ENCODE results near the gene SLC15A1. TPM values are rescaled to one million over a fixed set of nuclear protein-coding genes. Genes with fewer than 3 reads are reported as not detected.

Gene SLC15A1
- total RNA-seq, 4 donors from 2014 or later, result 0.57 TPM; not detected in 3

- H3K4me1 ChIP-seq, result no peaks in the 10 kb centered on the region
- no peaks in the 10 kb centered on the region for H3K9me3 ChIP-seq
- 63% methylated on average over 3 of the region's 7 CpGs; no CpG with 5 or more reads in 1 of the 2 donors for WGBS, 2 donors (ENCODE audit: low coverage in 1 of 2)
- no peak overlapping the region for H3K4me3 ChIP-seq
- no peak for ATAC-seq
- H3K36me3 ChIP-seq, result no peaks in the 10 kb centered on the region
- TF ChIP-seq POLR2A (IDR thresholded peaks at IDR 0.05) (no peak), EP300 (IDR thresholded peaks at IDR 0.05) (no peak), POLR2AphosphoS5 (IDR thresholded peaks at IDR 0.05) (no peak), CTCF (IDR thresholded peaks at IDR 0.05) (no peak)
- peaks cover 9% of the 10 kb centered on the region for H3K27me3 ChIP-seq
- no peak overlapping the region for H3K27ac ChIP-seq
Observed at GRCh38 chr13:98781905-98782304, 29.4 kb upstream of the SLC15A1 start.

GRCh38 chr13:98781470-98781869, 29.0 kb upstream of the SLC15A1 start:
- TF ChIP-seq EP300 (IDR thresholded peaks at IDR 0.05) (no peak), POLR2A (IDR thresholded peaks at IDR 0.05) (no peak), POLR2AphosphoS5 (IDR thresholded peaks at IDR 0.05) (no peak), CTCF (IDR thresholded peaks at IDR 0.05) (no peak)

GRCh38 chr13:98781045-98781444, 28.6 kb upstream of the SLC15A1 start:
- TF ChIP-seq POLR2AphosphoS5 (IDR thresholded peaks at IDR 0.05) (no peak), CTCF (IDR thresholded peaks at IDR 0.05) (no peak), POLR2A (IDR thresholded peaks at IDR 0.05) (no peak), EP300 (IDR thresholded peaks at IDR 0.05) (no peak)
- Histone ChIP-seq H3K36me3 (no peaks in the 10 kb centered on the region), H3K4me3 (no peak overlapping the region), H3K4me1 (no peaks in the 10 kb centered on the region), H3K27me3 (peaks cover 9% of the 10 kb centered on the region), H3K27ac (no peak overlapping the region), H3K9me3 (no peaks in the 10 kb centered on the region)
- WGBS, 2 donors (ENCODE audit: low coverage in 1 of 2), result 64 to 76% methylated on average over 8 of the region's 11 CpGs
- no peak for ATAC-seq

More at GRCh38 chr13:98781470-98781869, 29.0 kb upstream of the SLC15A1 start:
- Histone ChIP-seq H3K9me3 (no peaks in the 10 kb centered on the region), H3K4me1 (no peaks in the 10 kb centered on the region), H3K27me3 (peaks cover 9% of the 10 kb centered on the region), H3K4me3 (no peak overlapping the region), H3K36me3 (no peaks in the 10 kb centered on the region), H3K27ac (no peak overlapping the region)
- WGBS, 2 donors (ENCODE audit: low coverage in 1 of 2), result 74 to 88% methylated on average over 5 to 9 of the region's 11 CpGs
- ATAC-seq, result no peak

- 53% methylated on average over 2 of the region's 2 CpGs; no CpG with 5 or more reads in 1 of the 2 donors for WGBS, 2 donors (ENCODE audit: low coverage in 1 of 2)
Observed at GRCh38 chr13:98780451-98780850, 28.0 kb upstream of the SLC15A1 start.

More at GRCh38 chr13:98780451-98780850, 28.0 kb upstream of the SLC15A1 start:
- no peak overlapping the region for H3K4me3 ChIP-seq
- no peak for ATAC-seq
- no peaks in the 10 kb centered on the region for H3K36me3 ChIP-seq
- H3K4me1 ChIP-seq, result no peaks in the 10 kb centered on the region
- no peaks in the 10 kb centered on the region for H3K9me3 ChIP-seq
- peaks cover 9% of the 10 kb centered on the region for H3K27me3 ChIP-seq
- no peak overlapping the region for H3K27ac ChIP-seq
- TF ChIP-seq CTCF (IDR thresholded peaks at IDR 0.05), result no peak
- TF ChIP-seq POLR2AphosphoS5 (IDR thresholded peaks at IDR 0.05), result no peak
- no peak for TF ChIP-seq POLR2A (IDR thresholded peaks at IDR 0.05)
- TF ChIP-seq EP300 (IDR thresholded peaks at IDR 0.05), result no peak

All from gastroesophageal sphincter (tissue), 4 donors.